Smooth muscle cell of bladder (primary cell): Measurements from ENCODE around the gene PPP1R15A. TPM values are rescaled to one million over a fixed set of nuclear protein-coding genes. Genes with fewer than 3 reads are reported as not detected.

Source experiments
- total RNA-seq: library from RNA; depleted of rRNA; stranded (reverse); fragments of >200 nt; gene quantifications from 2 replicates; pipeline ENCODE4 v1.2.3, GENCODE V29; 2014

The PPP1R15A gene
- total RNA-seq: 51.6 and 53.1 TPM in 2 replicates

GRCh38 chr19:48872182-48872883, at the start of gene PPP1R15A:
TSS of gene PPP1R15A (plus strand) at chr19:48872421. CDS start at chr19:48873234, 813 bp downstream.

GRCh38 chr19:48836089-48837017, 35.9 kb upstream of the PPP1R15A start, which contains the start of gene HSD17B14:
TSS of gene HSD17B14 (minus strand) at chr19:48836491. CDS start at chr19:48836411, 80 bp downstream.

GRCh38 chr19:48868114-48868886, 3.9 kb upstream of the PPP1R15A start, which contains the start of gene PLEKHA4:
TSS of gene PLEKHA4 (minus strand) at chr19:48868617. CDS start at chr19:48867620, 997 bp downstream.

GRCh38 chr19:48899781-48900476, 27.7 kb downstream of the PPP1R15A start, which contains the start of gene NUCB1:
TSS of gene NUCB1 (plus strand) at chr19:48900312. CDS start at chr19:48900797, 485 bp downstream.

Other genes with a start within 250 kb of the PPP1R15A start
- 4.6 and 6.5 TPM in 2 replicates for gene DBP, start 235.0 kb upstream of the PPP1R15A start, total RNA-seq
- 0.43 and 0.46 TPM in 2 replicates for gene CA11, start 226.2 kb upstream of the PPP1R15A start, total RNA-seq
- not detected in 2 replicates for gene NTN5, start 199.4 kb upstream of the PPP1R15A start, total RNA-seq
- not detected in 2 replicates for gene FUT2, start 176.4 kb upstream of the PPP1R15A start, total RNA-seq
- 0.28 TPM in 2 replicates for gene MAMSTR, start 152.7 kb upstream of the PPP1R15A start, total RNA-seq
- gene RASIP1, start 131.8 kb upstream of the PPP1R15A start, total RNA-seq: 1.3 and 2.3 TPM in 2 replicates
- not detected in 2 replicates for gene IZUMO1, start 125.5 kb upstream of the PPP1R15A start, total RNA-seq
- gene FUT1, start 119.8 kb upstream of the PPP1R15A start, total RNA-seq: 0.28 TPM in 2 replicates
- gene FGF21, start 116.9 kb upstream of the PPP1R15A start, total RNA-seq: 0.14 and 0.28 TPM in 2 replicates
- gene BCAT2, start 61.4 kb upstream of the PPP1R15A start, total RNA-seq: 26.6 and 28.4 TPM in 2 replicates
- gene HSD17B14, start 35.9 kb upstream of the PPP1R15A start, total RNA-seq: 6.8 and 7.3 TPM in 2 replicates
- 6.5 and 10.6 TPM in 2 replicates for gene PLEKHA4, start 3.8 kb upstream of the PPP1R15A start, total RNA-seq
- gene TULP2, start 26.3 kb downstream of the PPP1R15A start, total RNA-seq: 0.28 and 0.55 TPM in 2 replicates
- gene NUCB1, start 27.9 kb downstream of the PPP1R15A start, total RNA-seq: 117 and 149 TPM in 2 replicates
- gene DHDH, start 61.3 kb downstream of the PPP1R15A start, total RNA-seq: 0.14 and 0.18 TPM in 2 replicates
- gene BAX, start 82.5 kb downstream of the PPP1R15A start, total RNA-seq: 77.2 and 141 TPM in 2 replicates
- 5,813 and 7,581 TPM in 2 replicates for gene FTL, start 92.9 kb downstream of the PPP1R15A start, total RNA-seq
- gene GYS1, start 120.9 kb downstream of the PPP1R15A start, total RNA-seq: 29.0 and 45.9 TPM in 2 replicates
- 201 and 206 TPM in 2 replicates for gene RUVBL2, start 121.5 kb downstream of the PPP1R15A start, total RNA-seq
- not detected in 2 replicates for gene LHB, start 144.7 kb downstream of the PPP1R15A start, total RNA-seq
- gene CGB3, start 151.9 kb downstream of the PPP1R15A start, total RNA-seq: not detected in 2 replicates
- gene CGB2, start 159.5 kb downstream of the PPP1R15A start, total RNA-seq: not detected in 2 replicates
- not detected in 2 replicates for gene CGB1, start 164.5 kb downstream of the PPP1R15A start, total RNA-seq
- gene CGB5, start 171.4 kb downstream of the PPP1R15A start, total RNA-seq: not detected in 2 replicates
- not detected in 2 replicates for gene CGB8, start 176.7 kb downstream of the PPP1R15A start, total RNA-seq
- 0.09 and 0.14 TPM in 2 replicates for gene CGB7, start 185.3 kb downstream of the PPP1R15A start, total RNA-seq
- not detected in 2 replicates for gene NTF4, start 192.4 kb downstream of the PPP1R15A start, total RNA-seq
- not detected in 2 replicates for gene KCNA7, start 200.3 kb downstream of the PPP1R15A start, total RNA-seq
- gene SNRNP70, start 213.0 kb downstream of the PPP1R15A start, total RNA-seq: 106 and 162 TPM in 2 replicates
- 8.9 and 11.0 TPM in 2 replicates for gene LIN7B, start 241.9 kb downstream of the PPP1R15A start, total RNA-seq
- gene C19orf73, start 246.7 kb downstream of the PPP1R15A start, total RNA-seq: 0.28 and 0.83 TPM in 2 replicates
- 1.4 and 1.6 TPM in 2 replicates for gene PPFIA3, start 247.1 kb downstream of the PPP1R15A start, total RNA-seq